WTC11 (cell line): ENCODE measurements around the gene RPRD1A. TPM values are rescaled to one million over a fixed set of nuclear protein-coding genes. Genes with fewer than 3 reads are reported as not detected.
A peak's percentile ranks its signal among the peaks of the same experiment; 100 is the strongest.

Experiments used
- ATAC-seq: fragments of 200-7000 bp; cut with Tn5 transposase; 2 replicates; pipeline ENCODE4 v1.10.0; 2021; ENCODE audit warnings: mild to moderate bottlenecking, moderate library complexity
- CTCF ChIA-PET: fragments of 300-600 bp; sonication (Branson Sonifier 250); formaldehyde crosslinking; loops from one replicate; lab custom pipeline; 2021; ENCODE audit warnings: antibody characterized with exemption; lab: Charles Lee
- POLR2A ChIA-PET: fragments of 350-600 bp; sonication (Branson Sonifier 250); formaldehyde crosslinking; loops from one replicate; lab custom pipeline; 2021; ENCODE audit warnings: antibody characterized with exemption; lab: Charles Lee
- DNase-seq: peaks from one replicate; pipeline ENCODE4 v3.0.0; 2021; ENCODE audit warnings: low spot score
- H3K27ac Mint-ChIP-seq: 2 replicates; pipeline ENCODE4 v1.8.0; 2021; ENCODE audit warnings: mixed read lengths
- H3K27me3 Mint-ChIP-seq: 2 replicates; pipeline ENCODE4 v1.8.0; 2021; ENCODE audit warnings: low read depth, mild to moderate bottlenecking, moderate library complexity, mixed read lengths
- H3K36me3 Mint-ChIP-seq: 2 replicates; pipeline ENCODE4 v1.8.0; 2021; ENCODE audit warnings: mixed read lengths
- H3K4me1 Mint-ChIP-seq: 2 replicates; pipeline ENCODE4 v1.8.0; 2022; ENCODE audit warnings: mixed read lengths
- H3K4me3 Mint-ChIP-seq: 2 replicates; pipeline ENCODE4 v1.8.0; 2021; ENCODE audit warnings: mild to moderate bottlenecking, moderate library complexity, mixed read lengths
- H3K9me3 Mint-ChIP-seq: 2 replicates; pipeline ENCODE4 v1.8.0; 2021; ENCODE audit warnings: mixed read lengths
- ATF3 ChIP-seq: sonication (generic); formaldehyde crosslinking; conservative IDR thresholded peaks from 2 replicates; pipeline ENCODE4 v1.8.1; 2022; ENCODE audit warnings: mild to moderate bottlenecking, missing genetic modification reagents
- E2F5 ChIP-seq: sonication (generic); formaldehyde crosslinking; IDR thresholded peaks from 2 replicates; pipeline ENCODE4 v1.8.1; 2022; ENCODE audit warnings: mild to moderate bottlenecking, moderate library complexity, missing genetic modification reagents
- ELF4 ChIP-seq: sonication (generic); formaldehyde crosslinking; IDR thresholded peaks from 2 replicates; pipeline ENCODE4 v1.8.1; 2022; ENCODE audit warnings: low read depth, mild to moderate bottlenecking, moderate library complexity, missing genetic modification reagents
- ETV6 ChIP-seq: sonication (generic); formaldehyde crosslinking; IDR thresholded peaks from 2 replicates; pipeline ENCODE4 v1.8.1; 2022; ENCODE audit warnings: mild to moderate bottlenecking, missing genetic modification reagents
- FOXP4 ChIP-seq: sonication (generic); formaldehyde crosslinking; IDR thresholded peaks from 2 replicates; pipeline ENCODE4 v1.8.0; 2022; ENCODE audit warnings: mild to moderate bottlenecking, missing genetic modification reagents
- GRHL2 ChIP-seq: fragments of 250-450 bp; sonication (Bioruptor Pico); IDR thresholded peaks from 2 replicates; pipeline ENCODE4 v1.8.0; 2022; ENCODE audit warnings: mild to moderate bottlenecking, moderate library complexity; ENCODE audit not compliant: insufficient replicate concordance, severe bottlenecking
- HMGA2 ChIP-seq: fragments of 250-450 bp; sonication (Bioruptor Pico); IDR thresholded peaks from 2 replicates; pipeline ENCODE4 v1.4.0; 2021; ENCODE audit warnings: mild to moderate bottlenecking, moderate library complexity
- JUN ChIP-seq: sonication (generic); formaldehyde crosslinking; IDR thresholded peaks from 2 replicates; pipeline ENCODE4 v1.8.0; 2023; ENCODE audit warnings: mild to moderate bottlenecking, missing genetic modification reagents
- MYBL2 ChIP-seq: sonication (generic); formaldehyde crosslinking; IDR thresholded peaks from 2 replicates; pipeline ENCODE4 v1.8.1; 2023; ENCODE audit warnings: mild to moderate bottlenecking, moderate library complexity, missing genetic modification reagents
- PRRX2 ChIP-seq: fragments of 250-450 bp; sonication (Bioruptor Pico); IDR thresholded peaks from 2 replicates; pipeline ENCODE4 v1.8.0; 2021; ENCODE audit warnings: mild to moderate bottlenecking
- TCF7 ChIP-seq: sonication (generic); formaldehyde crosslinking; IDR thresholded peaks from 2 replicates; pipeline ENCODE4 v1.8.0; 2022; ENCODE audit warnings: mild to moderate bottlenecking, low read depth, missing genetic modification reagents, moderate library complexity
- ZMAT4 ChIP-seq: fragments of 250-450 bp; sonication (Bioruptor Pico); IDR thresholded peaks from 2 replicates; pipeline ENCODE4 v1.9.0; 2021; ENCODE audit warnings: mild to moderate bottlenecking
- ZNF232 ChIP-seq: sonication (generic); formaldehyde crosslinking; IDR thresholded peaks from 2 replicates; pipeline ENCODE4 v1.8.0; 2022; ENCODE audit warnings: mild to moderate bottlenecking, missing genetic modification reagents
- ZNF396 ChIP-seq: fragments of 250-450 bp; sonication (Bioruptor Pico); IDR thresholded peaks from 2 replicates; pipeline ENCODE4 v1.8.0; 2021; ENCODE audit warnings: mild to moderate bottlenecking, moderate library complexity, borderline replicate concordance
- ZNF671 ChIP-seq: fragments of 250-450 bp; sonication (Bioruptor Pico); IDR thresholded peaks from 2 replicates; pipeline ENCODE4 v1.8.0; 2021; ENCODE audit warnings: mild to moderate bottlenecking
- ZSCAN18 ChIP-seq: fragments of 250-450 bp; sonication (Bioruptor Pico); IDR thresholded peaks from 2 replicates; pipeline ENCODE4 v2.1.2; 2022; ENCODE audit warnings: mild to moderate bottlenecking, moderate library complexity
- total RNA-seq: library from RNA; stranded (reverse); gene quantifications from 3 replicates; pipeline ENCODE4 v1.2.3, GENCODE V29; 2021
- TF ChIP-seq, protein P1 (sequence below): sonication (generic); formaldehyde crosslinking; IDR thresholded peaks from 2 replicates; pipeline ENCODE4 v1.8.1; 2023; ENCODE audit warnings: mild to moderate bottlenecking, missing genetic modification reagents
- TF ChIP-seq, protein P2 (sequence below): sonication (generic); formaldehyde crosslinking; IDR thresholded peaks from 2 replicates; pipeline ENCODE4 v1.8.1; 2022; ENCODE audit warnings: low read depth, missing genetic modification reagents, borderline replicate concordance
- TF ChIP-seq, protein P3 (sequence below): sonication (generic); formaldehyde crosslinking; conservative IDR thresholded peaks from 2 replicates; pipeline ENCODE4 v1.8.1; 2023; ENCODE audit warnings: mild to moderate bottlenecking, low read depth, missing genetic modification reagents, moderate library complexity
- TF ChIP-seq, protein P4 (sequence below): sonication (generic); formaldehyde crosslinking; IDR thresholded peaks from 2 replicates; pipeline ENCODE4 v1.8.1; 2023; ENCODE audit warnings: mild to moderate bottlenecking, moderate library complexity, missing genetic modification reagents
- TF ChIP-seq, protein P5 (sequence below): sonication (generic); formaldehyde crosslinking; IDR thresholded peaks from 2 replicates; pipeline ENCODE4 v1.8.0; 2022; ENCODE audit warnings: mild to moderate bottlenecking, missing genetic modification reagents

Gene RPRD1A
- total RNA-seq, 1 experiment from 2014 or later, result 115 TPM

DNA sequence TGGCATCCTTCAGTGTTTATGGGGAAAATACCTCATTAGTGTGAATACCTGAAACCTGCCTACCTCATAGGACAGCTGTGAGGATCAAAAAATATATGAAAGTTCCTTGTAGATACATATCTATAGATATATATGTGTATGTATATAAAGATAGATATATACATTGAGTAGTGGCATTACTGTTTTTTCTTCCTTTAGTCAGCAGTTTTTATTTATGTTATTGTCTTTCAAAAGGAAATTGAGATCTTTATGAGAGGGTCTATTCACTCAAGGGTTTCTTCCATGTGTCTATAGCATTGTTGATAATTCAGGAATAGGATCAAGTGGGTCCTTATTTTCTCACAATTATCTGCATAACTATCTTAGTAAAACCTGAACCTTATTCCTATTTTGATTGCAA lies 88.2 kb downstream of the RPRD1A start:
- DNase-seq (no peak), ATAC-seq (no peak)
- ChIA-PET POLR2A (no interaction called here), CTCF (no interaction called here)
- no peaks in the 10 kb centered on the region for H3K9me3 Mint-ChIP-seq
- peaks cover 68% of the 10 kb centered on the region for H3K36me3 Mint-ChIP-seq
- no peak for TF ChIP-seq ELF4 (CRISPR knock-in tag)
- no peak for TF ChIP-seq ZNF671
- no peak for TF ChIP-seq TCF7 (CRISPR knock-in tag)
- TF ChIP-seq E2F5 (CRISPR knock-in tag), result no peak
- no peak for TF ChIP-seq ATF3 (CRISPR knock-in tag)
- TF ChIP-seq, protein P1, sequence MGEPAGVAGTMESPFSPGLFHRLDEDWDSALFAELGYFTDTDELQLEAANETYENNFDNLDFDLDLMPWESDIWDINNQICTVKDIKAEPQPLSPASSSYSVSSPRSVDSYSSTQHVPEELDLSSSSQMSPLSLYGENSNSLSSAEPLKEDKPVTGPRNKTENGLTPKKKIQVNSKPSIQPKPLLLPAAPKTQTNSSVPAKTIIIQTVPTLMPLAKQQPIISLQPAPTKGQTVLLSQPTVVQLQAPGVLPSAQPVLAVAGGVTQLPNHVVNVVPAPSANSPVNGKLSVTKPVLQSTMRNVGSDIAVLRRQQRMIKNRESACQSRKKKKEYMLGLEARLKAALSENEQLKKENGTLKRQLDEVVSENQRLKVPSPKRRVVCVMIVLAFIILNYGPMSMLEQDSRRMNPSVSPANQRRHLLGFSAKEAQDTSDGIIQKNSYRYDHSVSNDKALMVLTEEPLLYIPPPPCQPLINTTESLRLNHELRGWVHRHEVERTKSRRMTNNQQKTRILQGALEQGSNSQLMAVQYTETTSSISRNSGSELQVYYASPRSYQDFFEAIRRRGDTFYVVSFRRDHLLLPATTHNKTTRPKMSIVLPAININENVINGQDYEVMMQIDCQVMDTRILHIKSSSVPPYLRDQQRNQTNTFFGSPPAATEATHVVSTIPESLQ (CRISPR knock-in tag), result no peak
- TF ChIP-seq, protein P2, sequence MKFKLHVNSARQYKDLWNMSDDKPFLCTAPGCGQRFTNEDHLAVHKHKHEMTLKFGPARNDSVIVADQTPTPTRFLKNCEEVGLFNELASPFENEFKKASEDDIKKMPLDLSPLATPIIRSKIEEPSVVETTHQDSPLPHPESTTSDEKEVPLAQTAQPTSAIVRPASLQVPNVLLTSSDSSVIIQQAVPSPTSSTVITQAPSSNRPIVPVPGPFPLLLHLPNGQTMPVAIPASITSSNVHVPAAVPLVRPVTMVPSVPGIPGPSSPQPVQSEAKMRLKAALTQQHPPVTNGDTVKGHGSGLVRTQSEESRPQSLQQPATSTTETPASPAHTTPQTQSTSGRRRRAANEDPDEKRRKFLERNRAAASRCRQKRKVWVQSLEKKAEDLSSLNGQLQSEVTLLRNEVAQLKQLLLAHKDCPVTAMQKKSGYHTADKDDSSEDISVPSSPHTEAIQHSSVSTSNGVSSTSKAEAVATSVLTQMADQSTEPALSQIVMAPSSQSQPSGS (CRISPR knock-in tag), result no peak
- TF ChIP-seq FOXP4 (CRISPR knock-in tag), result no peak
- no peaks in the 10 kb centered on the region for H3K27me3 Mint-ChIP-seq
- no peak overlapping the region for H3K27ac Mint-ChIP-seq
- peaks cover 2% of the 10 kb centered on the region for H3K4me1 Mint-ChIP-seq
- no peak overlapping the region for H3K4me3 Mint-ChIP-seq

DNA sequence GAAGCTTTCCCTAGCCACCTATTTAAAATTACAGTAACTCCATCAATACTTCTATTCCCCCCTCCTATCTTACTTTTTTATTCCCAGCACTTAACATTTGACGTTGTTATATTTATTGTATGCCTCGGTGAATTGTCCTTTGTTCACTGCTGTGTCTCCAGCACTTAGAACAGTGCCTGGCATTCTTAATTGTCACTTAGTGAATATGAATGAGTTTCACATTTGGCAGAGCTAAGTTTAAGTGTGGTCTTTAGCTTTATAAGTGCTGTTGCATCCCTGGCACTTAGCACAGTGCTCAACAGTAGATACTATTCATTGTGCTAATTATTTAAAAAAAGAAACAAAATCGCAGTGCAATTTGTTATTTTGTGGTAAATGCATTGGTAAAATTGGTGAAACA lies 93.2 kb downstream of the RPRD1A start:
- ATAC-seq, result no peak
- ChIA-PET CTCF (interaction anchor here (1.2 kb wide), 1 partner anchor 218 kb away, joined by 3 read pairs; no protein-coding TSS in a partner anchor), POLR2A (no interaction called here)
- Mint-ChIP-seq H3K9me3 (no peaks in the 10 kb centered on the region), H3K4me1 (peaks cover 21% of the 10 kb centered on the region), H3K36me3 (peaks cover 47% of the 10 kb centered on the region), H3K27me3 (no peaks in the 10 kb centered on the region), H3K27ac (0 out of 2 replicates have a peak overlapping the region, but pooled peaks have one; percentile 2), H3K4me3 (peak overlapping the region; percentile 98)
- no peak for DNase-seq
- TF ChIP-seq HMGA2 (CRISPR knock-in tag), result no peak
- no peak for TF ChIP-seq ZNF232 (CRISPR knock-in tag)
- TF ChIP-seq ZNF671, result no peak
- TF ChIP-seq, protein P3, sequence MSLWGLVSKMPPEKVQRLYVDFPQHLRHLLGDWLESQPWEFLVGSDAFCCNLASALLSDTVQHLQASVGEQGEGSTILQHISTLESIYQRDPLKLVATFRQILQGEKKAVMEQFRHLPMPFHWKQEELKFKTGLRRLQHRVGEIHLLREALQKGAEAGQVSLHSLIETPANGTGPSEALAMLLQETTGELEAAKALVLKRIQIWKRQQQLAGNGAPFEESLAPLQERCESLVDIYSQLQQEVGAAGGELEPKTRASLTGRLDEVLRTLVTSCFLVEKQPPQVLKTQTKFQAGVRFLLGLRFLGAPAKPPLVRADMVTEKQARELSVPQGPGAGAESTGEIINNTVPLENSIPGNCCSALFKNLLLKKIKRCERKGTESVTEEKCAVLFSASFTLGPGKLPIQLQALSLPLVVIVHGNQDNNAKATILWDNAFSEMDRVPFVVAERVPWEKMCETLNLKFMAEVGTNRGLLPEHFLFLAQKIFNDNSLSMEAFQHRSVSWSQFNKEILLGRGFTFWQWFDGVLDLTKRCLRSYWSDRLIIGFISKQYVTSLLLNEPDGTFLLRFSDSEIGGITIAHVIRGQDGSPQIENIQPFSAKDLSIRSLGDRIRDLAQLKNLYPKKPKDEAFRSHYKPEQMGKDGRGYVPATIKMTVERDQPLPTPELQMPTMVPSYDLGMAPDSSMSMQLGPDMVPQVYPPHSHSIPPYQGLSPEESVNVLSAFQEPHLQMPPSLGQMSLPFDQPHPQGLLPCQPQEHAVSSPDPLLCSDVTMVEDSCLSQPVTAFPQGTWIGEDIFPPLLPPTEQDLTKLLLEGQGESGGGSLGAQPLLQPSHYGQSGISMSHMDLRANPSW (CRISPR knock-in tag), result no peak
- TF ChIP-seq ZMAT4 (CRISPR knock-in tag), result no peak
- TF ChIP-seq GRHL2 (CRISPR knock-in tag), result no peak
- TF ChIP-seq MYBL2 (CRISPR knock-in tag), result no peak
- TF ChIP-seq, protein P4, sequence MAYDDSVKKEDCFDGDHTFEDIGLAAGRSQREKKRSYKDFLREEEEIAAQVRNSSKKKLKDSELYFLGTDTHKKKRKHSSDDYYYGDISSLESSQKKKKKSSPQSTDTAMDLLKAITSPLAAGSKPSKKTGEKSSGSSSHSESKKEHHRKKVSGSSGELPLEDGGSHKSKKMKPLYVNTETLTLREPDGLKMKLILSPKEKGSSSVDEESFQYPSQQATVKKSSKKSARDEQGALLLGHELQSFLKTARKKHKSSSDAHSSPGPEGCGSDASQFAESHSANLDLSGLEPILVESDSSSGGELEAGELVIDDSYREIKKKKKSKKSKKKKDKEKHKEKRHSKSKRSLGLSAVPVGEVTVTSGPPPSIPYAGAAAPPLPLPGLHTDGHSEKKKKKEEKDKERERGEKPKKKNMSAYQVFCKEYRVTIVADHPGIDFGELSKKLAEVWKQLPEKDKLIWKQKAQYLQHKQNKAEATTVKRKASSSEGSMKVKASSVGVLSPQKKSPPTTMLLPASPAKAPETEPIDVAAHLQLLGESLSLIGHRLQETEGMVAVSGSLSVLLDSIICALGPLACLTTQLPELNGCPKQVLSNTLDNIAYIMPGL (CRISPR knock-in tag), result no peak
- TF ChIP-seq, protein P5, sequence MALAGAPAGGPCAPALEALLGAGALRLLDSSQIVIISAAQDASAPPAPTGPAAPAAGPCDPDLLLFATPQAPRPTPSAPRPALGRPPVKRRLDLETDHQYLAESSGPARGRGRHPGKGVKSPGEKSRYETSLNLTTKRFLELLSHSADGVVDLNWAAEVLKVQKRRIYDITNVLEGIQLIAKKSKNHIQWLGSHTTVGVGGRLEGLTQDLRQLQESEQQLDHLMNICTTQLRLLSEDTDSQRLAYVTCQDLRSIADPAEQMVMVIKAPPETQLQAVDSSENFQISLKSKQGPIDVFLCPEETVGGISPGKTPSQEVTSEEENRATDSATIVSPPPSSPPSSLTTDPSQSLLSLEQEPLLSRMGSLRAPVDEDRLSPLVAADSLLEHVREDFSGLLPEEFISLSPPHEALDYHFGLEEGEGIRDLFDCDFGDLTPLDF, result no peak
- no peak for TF ChIP-seq JUN (CRISPR knock-in tag)
- TF ChIP-seq ZSCAN18 (CRISPR knock-in tag), result no peak
- no peak for TF ChIP-seq ZNF396 (CRISPR knock-in tag)
- no peak for TF ChIP-seq PRRX2
- TF ChIP-seq ETV6 (CRISPR knock-in tag), result no peak
